ENCODE results near the gene CBR1. TPM values are rescaled to one million over a fixed set of nuclear protein-coding genes. Genes with fewer than 3 reads are reported as not detected.

CBR1 gene
- total RNA-seq, 1 experiment from 2014 or later, result 27.8 TPM

- CTCF ChIA-PET, result no interaction called here
- Histone ChIP-seq H3K9me3 (ENCODE audit: control insufficient read depth, insufficient read depth, low read depth, low read length) (no peaks in the 10 kb centered on the region), H3K4me1 (ENCODE audit: control insufficient read depth, insufficient read depth, low read length) (no peaks in the 10 kb centered on the region), H3K36me3 (ENCODE audit: control insufficient read depth, insufficient read depth, low read length) (no peaks in the 10 kb centered on the region), H3K27ac (ENCODE audit: low read length) (no peak overlapping the region), H3K27me3 (ENCODE audit: control insufficient read depth, insufficient read depth, low read length) (no peaks in the 10 kb centered on the region), H3K4me3 (ENCODE audit: low read depth in 2 of 2, low read length in 2 of 2) (no peak overlapping the region)
- no peak for TF ChIP-seq TCF7L2 (IDR thresholded peaks at IDR 0.05; ENCODE audit: low read depth, low read length)
- ATAC-seq (no peak), DNase-seq (ENCODE audit: low read depth, low spot score) (no peak)
- POLR2A ChIA-PET, result no interaction called here
- in situ Hi-C loops (cut with HindIII; ENCODE audit: low pct_unique_long_range_greater_than_20kb, low sequenced_read_pairs) (no loop called here), intact Hi-C loops (cut with micrococcal nuclease; ENCODE audit: unreplicated experiment) (no loop called here)
- BruUV-seq (replicated peaks), result no TSS peak
These were observed 9.3 kb downstream of the CBR1 start for GRCh38 chr21:36079010-36079649.

GRCh38 chr21:36079671-36080070 lies 9.8 kb downstream of the CBR1 start:
- Histone ChIP-seq H3K4me3 (ENCODE audit: low read depth in 2 of 2, low read length in 2 of 2) (no peak overlapping the region), H3K4me1 (ENCODE audit: control insufficient read depth, insufficient read depth, low read length) (no peaks in the 10 kb centered on the region), H3K36me3 (ENCODE audit: control insufficient read depth, insufficient read depth, low read length) (no peaks in the 10 kb centered on the region), H3K27ac (ENCODE audit: low read length) (no peak overlapping the region), H3K9me3 (ENCODE audit: control insufficient read depth, insufficient read depth, low read depth, low read length) (no peaks in the 10 kb centered on the region), H3K27me3 (ENCODE audit: control insufficient read depth, insufficient read depth, low read length) (no peaks in the 10 kb centered on the region)
- TF ChIP-seq, protein P1, sequence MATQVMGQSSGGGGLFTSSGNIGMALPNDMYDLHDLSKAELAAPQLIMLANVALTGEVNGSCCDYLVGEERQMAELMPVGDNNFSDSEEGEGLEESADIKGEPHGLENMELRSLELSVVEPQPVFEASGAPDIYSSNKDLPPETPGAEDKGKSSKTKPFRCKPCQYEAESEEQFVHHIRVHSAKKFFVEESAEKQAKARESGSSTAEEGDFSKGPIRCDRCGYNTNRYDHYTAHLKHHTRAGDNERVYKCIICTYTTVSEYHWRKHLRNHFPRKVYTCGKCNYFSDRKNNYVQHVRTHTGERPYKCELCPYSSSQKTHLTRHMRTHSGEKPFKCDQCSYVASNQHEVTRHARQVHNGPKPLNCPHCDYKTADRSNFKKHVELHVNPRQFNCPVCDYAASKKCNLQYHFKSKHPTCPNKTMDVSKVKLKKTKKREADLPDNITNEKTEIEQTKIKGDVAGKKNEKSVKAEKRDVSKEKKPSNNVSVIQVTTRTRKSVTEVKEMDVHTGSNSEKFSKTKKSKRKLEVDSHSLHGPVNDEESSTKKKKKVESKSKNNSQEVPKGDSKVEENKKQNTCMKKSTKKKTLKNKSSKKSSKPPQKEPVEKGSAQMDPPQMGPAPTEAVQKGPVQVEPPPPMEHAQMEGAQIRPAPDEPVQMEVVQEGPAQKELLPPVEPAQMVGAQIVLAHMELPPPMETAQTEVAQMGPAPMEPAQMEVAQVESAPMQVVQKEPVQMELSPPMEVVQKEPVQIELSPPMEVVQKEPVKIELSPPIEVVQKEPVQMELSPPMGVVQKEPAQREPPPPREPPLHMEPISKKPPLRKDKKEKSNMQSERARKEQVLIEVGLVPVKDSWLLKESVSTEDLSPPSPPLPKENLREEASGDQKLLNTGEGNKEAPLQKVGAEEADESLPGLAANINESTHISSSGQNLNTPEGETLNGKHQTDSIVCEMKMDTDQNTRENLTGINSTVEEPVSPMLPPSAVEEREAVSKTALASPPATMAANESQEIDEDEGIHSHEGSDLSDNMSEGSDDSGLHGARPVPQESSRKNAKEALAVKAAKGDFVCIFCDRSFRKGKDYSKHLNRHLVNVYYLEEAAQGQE (IDR thresholded peaks at IDR 0.05; ENCODE audit: insufficient read depth in 1 of 2, low read depth in 2 of 2, low read length in 1 of 2), result no peak
- TF ChIP-seq SIN3A (IDR thresholded peaks at IDR 0.05; ENCODE audit: borderline replicate concordance, insufficient read depth, low read depth, low read length), result no peak
- no peak for TF ChIP-seq TCF7L2 (IDR thresholded peaks at IDR 0.05; ENCODE audit: low read depth, low read length)
- TF ChIP-seq POLR2AphosphoS5 (IDR thresholded peaks at IDR 0.05; ENCODE audit: low read depth, low read length), result no peak
- TF ChIP-seq CTCF (IDR thresholded peaks at IDR 0.05), result no peak
- no TSS peak for BruUV-seq (replicated peaks)
- ATAC-seq, result no peak
- no peak for DNase-seq (ENCODE audit: low read depth, low spot score)
- intact Hi-C loops (cut with micrococcal nuclease; ENCODE audit: unreplicated experiment) (no loop called here), in situ Hi-C loops (cut with HindIII; ENCODE audit: low pct_unique_long_range_greater_than_20kb, low sequenced_read_pairs) (no loop called here)
- ChIA-PET POLR2A (no interaction called here), CTCF (no interaction called here)

DNA sequence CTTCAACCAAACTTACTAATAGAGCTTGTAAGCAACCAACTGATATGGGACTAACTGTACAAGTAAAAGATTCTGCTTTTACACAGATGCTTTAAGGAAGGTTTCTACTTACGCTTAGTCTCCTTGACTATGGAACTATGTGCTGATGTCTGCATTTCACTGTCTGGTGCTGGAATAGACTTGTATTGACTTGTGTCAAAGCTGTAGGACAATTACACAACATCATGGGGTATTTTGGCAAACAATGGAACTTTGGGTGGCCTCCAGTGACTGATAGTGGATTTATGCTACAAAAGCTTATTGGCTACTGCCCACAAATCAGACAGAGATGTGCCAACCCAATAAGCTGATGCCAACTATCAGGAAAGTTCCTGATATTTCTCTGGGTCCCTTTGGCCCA lies 10.6 kb downstream of the CBR1 start:
- intact Hi-C loops (cut with micrococcal nuclease; ENCODE audit: unreplicated experiment), result no loop called here
- DNase-seq (ENCODE audit: low read depth, low spot score), result no peak
- H3K27me3 ChIP-seq (ENCODE audit: control insufficient read depth, insufficient read depth, low read length), result no peaks in the 10 kb centered on the region
- H3K4me3 ChIP-seq (ENCODE audit: low read depth in 2 of 2, low read length in 2 of 2), result no peak overlapping the region
- H3K4me1 ChIP-seq (ENCODE audit: control insufficient read depth, insufficient read depth, low read length), result no peaks in the 10 kb centered on the region
- POLR2A ChIA-PET, result no interaction called here
- H3K9me3 ChIP-seq (ENCODE audit: control insufficient read depth, insufficient read depth, low read depth, low read length), result no peaks in the 10 kb centered on the region
- ATAC-seq, result no peak
- in situ Hi-C loops (cut with HindIII; ENCODE audit: low pct_unique_long_range_greater_than_20kb, low sequenced_read_pairs), result no loop called here
- TF ChIP-seq CTCF (IDR thresholded peaks at IDR 0.05) (no peak), TCF7L2 (IDR thresholded peaks at IDR 0.05; ENCODE audit: low read depth, low read length) (no peak), SIN3A (IDR thresholded peaks at IDR 0.05; ENCODE audit: borderline replicate concordance, insufficient read depth, low read depth, low read length) (no peak), POLR2AphosphoS5 (IDR thresholded peaks at IDR 0.05; ENCODE audit: low read depth, low read length) (no peak)
- TF ChIP-seq, protein P1 (IDR thresholded peaks at IDR 0.05; ENCODE audit: insufficient read depth in 1 of 2, low read depth in 2 of 2, low read length in 1 of 2), result no peak
- no TSS peak for BruUV-seq (replicated peaks)
- CTCF ChIA-PET, result no interaction called here
- H3K36me3 ChIP-seq (ENCODE audit: control insufficient read depth, insufficient read depth, low read length), result no peaks in the 10 kb centered on the region
- H3K27ac ChIP-seq (ENCODE audit: low read length), result no peak overlapping the region

Measured in Panc1 (cell line).